Measurements from ENCODE around the gene TMEM130.
"Not testable (repeated sequence)": the region's sequence is repeated elsewhere in the genome, so short reads cannot be mapped to it uniquely, and the experiment has no call there.

Gene TMEM130

GRCh38 chr7:98842552-98842951 lies 27.3 kb downstream of the TMEM130 start:
- not testable (repeated sequence) for DNase-seq (ENCODE audit: low read depth in 2 of 2)

GRCh38 chr7:98841179-98841997 lies 28.4 kb downstream of the TMEM130 start:
- DNase-seq (ENCODE audit: low read depth in 2 of 2) = peak; percentile 41 to 59

GRCh38 chr7:98840722-98841121 lies 29.1 kb downstream of the TMEM130 start:
- no peak for DNase-seq (ENCODE audit: low read depth in 2 of 2)

- DNase-seq (ENCODE audit: low read depth in 2 of 2) = no peak
Observed at GRCh38 chr7:98840096-98840495, 29.7 kb downstream of the TMEM130 start.

GRCh38 chr7:98837630-98837972 lies 32.2 kb downstream of the TMEM130 start:
- DNase-seq (ENCODE audit: low read depth in 2 of 2) = no peak

- peak in 1 of 2 donors; percentile 20 for DNase-seq (ENCODE audit: low read depth in 2 of 2)
Observed at GRCh38 chr7:98836811-98837629, 32.8 kb downstream of the TMEM130 start.

GRCh38 chr7:98834949-98835348 lies 34.9 kb downstream of the TMEM130 start:
- no peak for DNase-seq (ENCODE audit: low read depth in 2 of 2)

- DNase-seq (ENCODE audit: low read depth in 2 of 2) = no peak
Observed at GRCh38 chr7:98833022-98833421, 36.8 kb downstream of the TMEM130 start.

GRCh38 chr7:98831641-98832221 lies 38.1 kb downstream of the TMEM130 start:
- peak; percentile 13 to 32 for DNase-seq (ENCODE audit: low read depth in 2 of 2)

GRCh38 chr7:98830972-98831548 lies 38.8 kb downstream of the TMEM130 start:
- DNase-seq (ENCODE audit: low read depth in 2 of 2) = no peak

- DNase-seq (ENCODE audit: low read depth in 2 of 2) = no peak
Observed at GRCh38 chr7:98828368-98828767, 41.4 kb downstream of the TMEM130 start.

- DNase-seq (ENCODE audit: low read depth in 2 of 2) = no peak
Observed at GRCh38 chr7:98827258-98827657, 42.6 kb downstream of the TMEM130 start.

GRCh38 chr7:98826811-98827231 lies 43.0 kb downstream of the TMEM130 start:
- no peak for DNase-seq (ENCODE audit: low read depth in 2 of 2)

GRCh38 chr7:98826387-98826786 lies 43.4 kb downstream of the TMEM130 start:
- no peak for DNase-seq (ENCODE audit: low read depth in 2 of 2)

GRCh38 chr7:98823226-98823625 lies 46.6 kb downstream of the TMEM130 start:
- DNase-seq (ENCODE audit: low read depth in 2 of 2) = no peak

GRCh38 chr7:98821348-98821747 lies 48.5 kb downstream of the TMEM130 start:
- no peak for DNase-seq (ENCODE audit: low read depth in 2 of 2)

- no peak for DNase-seq (ENCODE audit: low read depth in 2 of 2)
Observed at GRCh38 chr7:98816967-98817710, 52.7 kb downstream of the TMEM130 start.

- no peak for DNase-seq (ENCODE audit: low read depth in 2 of 2)
Observed at GRCh38 chr7:98816241-98816640, 53.6 kb downstream of the TMEM130 start.

- no peak for DNase-seq (ENCODE audit: low read depth in 2 of 2)
Observed at GRCh38 chr7:98815313-98815712, 54.5 kb downstream of the TMEM130 start.

- no peak for DNase-seq (ENCODE audit: low read depth in 2 of 2)
Observed at GRCh38 chr7:98811299-98811698, 58.5 kb downstream of the TMEM130 start.

- no peak for DNase-seq (ENCODE audit: low read depth in 2 of 2)
Observed at GRCh38 chr7:98810153-98810802, 59.5 kb downstream of the TMEM130 start.
